Measurements from ENCODE around the gene PNKP.
A peak's percentile ranks its signal among the peaks of the same experiment; 100 is the strongest.

Gene PNKP

GRCh38 chr19:49887665-49888509 lies 20.5 kb upstream of the PNKP start:
- Histone ChIP-seq H3K36me3 (ENCODE audit: control insufficient read depth, insufficient read depth, low read length) (peaks cover 21% of the 10 kb centered on the region), H3K27me3 (ENCODE audit: control insufficient read depth, insufficient read depth, low read length) (no peaks in the 10 kb centered on the region), H3K4me3 (ENCODE audit: low read length) (no peak overlapping the region), H3K4me1 (ENCODE audit: control insufficient read depth, insufficient read depth, low read length) (no peaks in the 10 kb centered on the region), H3K9ac (ENCODE audit: low read length) (no peak overlapping the region), H3K27ac (ENCODE audit: low read depth, low read length) (no peak overlapping the region)

GRCh38 chr19:49887037-49887664 lies 19.8 kb upstream of the PNKP start:
- no peaks in the 10 kb centered on the region for H3K27me3 ChIP-seq (ENCODE audit: control insufficient read depth, insufficient read depth, low read length)
- peaks cover 28% of the 10 kb centered on the region for H3K36me3 ChIP-seq (ENCODE audit: control insufficient read depth, insufficient read depth, low read length)
- H3K9ac ChIP-seq (ENCODE audit: low read length), result no peak overlapping the region
- no peak overlapping the region for H3K4me3 ChIP-seq (ENCODE audit: low read length)
- no peaks in the 10 kb centered on the region for H3K4me1 ChIP-seq (ENCODE audit: control insufficient read depth, insufficient read depth, low read length)
- H3K27ac ChIP-seq (ENCODE audit: low read depth, low read length), result no peak overlapping the region

DNA sequence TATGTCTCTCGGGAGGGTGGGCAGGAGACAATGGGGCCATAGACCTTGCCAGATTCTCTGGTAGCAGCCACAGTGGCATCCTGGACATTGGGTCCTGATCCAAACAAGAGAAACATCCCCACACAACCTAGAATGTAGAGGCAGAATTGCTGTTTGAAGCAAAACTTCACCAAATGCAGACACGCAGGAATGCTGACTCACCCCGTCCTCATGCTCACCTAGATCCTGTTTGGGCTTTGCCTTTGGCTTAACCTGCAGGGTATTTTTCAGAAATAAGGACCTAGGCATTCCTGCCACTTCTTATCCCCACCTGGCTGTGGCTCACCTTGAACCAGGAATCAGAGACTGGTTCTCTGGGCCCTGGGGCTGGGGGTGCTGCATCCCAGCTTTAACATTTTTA lies 17.4 kb upstream of the PNKP start:
- Histone ChIP-seq H3K4me1 (ENCODE audit: control insufficient read depth, insufficient read depth, low read length) (no peaks in the 10 kb centered on the region), H3K27me3 (ENCODE audit: control insufficient read depth, insufficient read depth, low read length) (no peaks in the 10 kb centered on the region), H3K36me3 (ENCODE audit: control insufficient read depth, insufficient read depth, low read length) (peaks cover 42% of the 10 kb centered on the region)

GRCh38 chr19:49884109-49884508 lies 16.7 kb upstream of the PNKP start:
- H3K4me3 ChIP-seq (ENCODE audit: low read length), result no peak overlapping the region
- peaks cover 48% of the 10 kb centered on the region for H3K36me3 ChIP-seq (ENCODE audit: control insufficient read depth, insufficient read depth, low read length)
- H3K9ac ChIP-seq (ENCODE audit: low read length), result no peak overlapping the region
- no peaks in the 10 kb centered on the region for H3K4me1 ChIP-seq (ENCODE audit: control insufficient read depth, insufficient read depth, low read length)
- no peaks in the 10 kb centered on the region for H3K27me3 ChIP-seq (ENCODE audit: control insufficient read depth, insufficient read depth, low read length)
- H3K27ac ChIP-seq (ENCODE audit: low read depth, low read length), result no peak overlapping the region

More for the DNA sequence above, 17.4 kb upstream of the PNKP start:
- no peak overlapping the region for H3K9ac ChIP-seq (ENCODE audit: low read length)
- H3K27ac ChIP-seq (ENCODE audit: low read depth, low read length), result no peak overlapping the region
- H3K4me3 ChIP-seq (ENCODE audit: low read length), result no peak overlapping the region

DNA sequence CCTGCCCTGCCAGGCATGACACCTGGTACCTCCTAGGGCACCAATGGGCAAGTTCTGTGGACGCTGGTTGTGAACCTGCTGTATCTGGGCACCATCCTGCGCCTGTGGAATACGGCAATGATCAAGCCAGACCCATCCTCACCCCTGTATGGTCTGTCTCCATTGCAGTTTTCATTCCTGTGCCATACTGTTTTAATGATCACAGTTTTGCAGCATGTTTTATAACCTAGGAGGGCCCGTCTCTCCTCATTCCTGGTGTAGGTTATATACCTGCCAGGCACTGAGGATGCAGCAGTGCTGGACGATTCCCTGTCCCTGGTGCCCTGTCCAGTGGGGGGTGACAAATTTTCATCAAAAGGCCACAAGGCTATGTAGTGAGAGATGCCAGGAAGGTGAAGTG lies 15.7 kb upstream of the PNKP start:
- Histone ChIP-seq H3K4me1 (ENCODE audit: control insufficient read depth, insufficient read depth, low read length) (peaks cover 3% of the 10 kb centered on the region), H3K9ac (ENCODE audit: low read length) (no peak overlapping the region), H3K4me3 (ENCODE audit: low read length) (no peak overlapping the region), H3K27me3 (ENCODE audit: control insufficient read depth, insufficient read depth, low read length) (no peaks in the 10 kb centered on the region), H3K36me3 (ENCODE audit: control insufficient read depth, insufficient read depth, low read length) (peaks cover 51% of the 10 kb centered on the region), H3K27ac (ENCODE audit: low read depth, low read length) (no peak overlapping the region)

GRCh38 chr19:49882643-49883042 lies 15.3 kb upstream of the PNKP start:
- Histone ChIP-seq H3K36me3 (ENCODE audit: control insufficient read depth, insufficient read depth, low read length) (peaks cover 51% of the 10 kb centered on the region), H3K27me3 (ENCODE audit: control insufficient read depth, insufficient read depth, low read length) (no peaks in the 10 kb centered on the region), H3K4me3 (ENCODE audit: low read length) (no peak overlapping the region), H3K9ac (ENCODE audit: low read length) (no peak overlapping the region), H3K4me1 (ENCODE audit: control insufficient read depth, insufficient read depth, low read length) (peaks cover 4% of the 10 kb centered on the region), H3K27ac (ENCODE audit: low read depth, low read length) (no peak overlapping the region)

GRCh38 chr19:49881672-49882394 lies 14.5 kb upstream of the PNKP start:
- Histone ChIP-seq H3K27ac (ENCODE audit: low read depth, low read length) (no peak overlapping the region), H3K36me3 (ENCODE audit: control insufficient read depth, insufficient read depth, low read length) (peaks cover 51% of the 10 kb centered on the region), H3K9ac (ENCODE audit: low read length) (no peak overlapping the region)

DNA sequence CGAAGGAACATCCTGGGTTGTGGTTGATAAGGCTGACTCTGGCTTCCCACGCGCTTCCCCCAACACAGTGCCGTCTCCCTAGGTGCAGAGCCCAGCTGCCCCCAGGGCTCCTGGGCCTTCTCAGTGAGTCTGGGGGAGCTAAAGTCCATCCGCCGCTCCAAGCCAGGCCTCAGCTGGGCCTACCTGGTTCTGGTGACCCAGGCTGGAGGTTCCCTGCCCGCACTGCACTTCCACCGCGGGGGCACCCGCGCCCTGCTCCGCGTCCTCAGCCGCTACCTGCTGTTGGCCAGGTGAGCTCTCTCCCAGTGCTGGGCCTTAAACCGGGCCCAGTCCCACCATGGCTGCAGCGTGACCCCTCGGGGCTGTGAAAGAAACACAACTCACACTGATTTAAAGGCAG lies 13.8 kb upstream of the PNKP start:
- no peak overlapping the region for H3K27ac ChIP-seq (ENCODE audit: low read depth, low read length)
- no peak overlapping the region for H3K4me3 ChIP-seq (ENCODE audit: low read length)
- peaks cover 51% of the 10 kb centered on the region for H3K36me3 ChIP-seq (ENCODE audit: control insufficient read depth, insufficient read depth, low read length)
- H3K27me3 ChIP-seq (ENCODE audit: control insufficient read depth, insufficient read depth, low read length), result no peaks in the 10 kb centered on the region
- H3K4me1 ChIP-seq (ENCODE audit: control insufficient read depth, insufficient read depth, low read length), result peaks cover 4% of the 10 kb centered on the region
- H3K9ac ChIP-seq (ENCODE audit: low read length), result no peak overlapping the region

More at GRCh38 chr19:49881672-49882394, 14.5 kb upstream of the PNKP start:
- H3K4me3 ChIP-seq (ENCODE audit: low read length), result no peak overlapping the region
- H3K27me3 ChIP-seq (ENCODE audit: control insufficient read depth, insufficient read depth, low read length), result no peaks in the 10 kb centered on the region
- H3K4me1 ChIP-seq (ENCODE audit: control insufficient read depth, insufficient read depth, low read length), result peaks cover 4% of the 10 kb centered on the region

- H3K9ac ChIP-seq (ENCODE audit: low read length), result no peak overlapping the region
- peaks cover 9% of the 10 kb centered on the region for H3K4me1 ChIP-seq (ENCODE audit: control insufficient read depth, insufficient read depth, low read length)
- peaks cover 51% of the 10 kb centered on the region for H3K36me3 ChIP-seq (ENCODE audit: control insufficient read depth, insufficient read depth, low read length)
- no peak overlapping the region for H3K27ac ChIP-seq (ENCODE audit: low read depth, low read length)
- no peaks in the 10 kb centered on the region for H3K27me3 ChIP-seq (ENCODE audit: control insufficient read depth, insufficient read depth, low read length)
- H3K4me3 ChIP-seq (ENCODE audit: low read length), result no peak overlapping the region
Measured at GRCh38 chr19:49880162-49880869, 12.9 kb upstream of the PNKP start.

DNA sequence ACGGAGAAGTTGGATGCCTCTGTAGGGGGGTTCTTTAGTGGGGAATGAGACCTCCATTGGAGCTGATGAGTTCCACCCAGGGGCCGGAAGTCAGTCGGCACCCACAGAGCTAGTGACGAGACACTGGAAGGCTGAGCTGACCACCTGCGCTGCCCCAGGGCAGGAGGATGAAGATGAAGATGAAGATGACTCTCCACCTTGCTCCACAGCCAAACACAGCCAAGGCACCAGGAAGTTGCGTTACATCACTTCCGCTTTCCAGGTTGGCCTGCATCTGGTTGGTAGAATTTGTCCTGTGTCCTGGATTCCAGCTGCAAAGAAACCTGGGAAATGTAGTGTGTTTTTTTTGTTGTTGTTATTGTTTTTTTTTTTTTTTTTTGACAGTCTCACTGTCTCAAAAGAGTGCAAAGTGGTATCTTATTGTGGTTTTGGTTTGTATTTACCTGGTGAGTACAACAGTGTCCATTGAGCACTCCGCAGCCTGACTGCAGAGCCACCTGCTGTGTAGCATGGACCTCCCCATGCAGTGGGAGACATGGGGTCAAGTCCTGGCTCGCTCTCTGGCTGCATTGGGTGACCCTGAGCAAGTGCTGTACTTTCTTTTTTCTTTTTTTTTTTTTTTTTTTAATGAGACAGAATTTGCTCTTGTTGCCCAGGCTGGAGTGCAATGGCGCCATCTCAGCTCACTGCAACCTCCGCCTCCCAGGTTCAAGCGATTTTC lies 12.0 kb upstream of the PNKP start:
- no peak overlapping the region for H3K27ac ChIP-seq (ENCODE audit: low read depth, low read length)
- no peak overlapping the region for H3K4me3 ChIP-seq (ENCODE audit: low read length)
- H3K4me1 ChIP-seq (ENCODE audit: control insufficient read depth, insufficient read depth, low read length), result peaks cover 10% of the 10 kb centered on the region
- no peak overlapping the region for H3K9ac ChIP-seq (ENCODE audit: low read length)
- H3K36me3 ChIP-seq (ENCODE audit: control insufficient read depth, insufficient read depth, low read length), result peaks cover 46% of the 10 kb centered on the region
- no peaks in the 10 kb centered on the region for H3K27me3 ChIP-seq (ENCODE audit: control insufficient read depth, insufficient read depth, low read length)

- Histone ChIP-seq H3K27ac (ENCODE audit: low read depth, low read length) (no peak overlapping the region), H3K4me3 (ENCODE audit: low read length) (peak overlapping the region; percentile 95), H3K9ac (ENCODE audit: low read length) (no peak overlapping the region), H3K27me3 (ENCODE audit: control insufficient read depth, insufficient read depth, low read length) (no peaks in the 10 kb centered on the region), H3K4me1 (ENCODE audit: control insufficient read depth, insufficient read depth, low read length) (peaks cover 10% of the 10 kb centered on the region), H3K36me3 (ENCODE audit: control insufficient read depth, insufficient read depth, low read length) (peaks cover 39% of the 10 kb centered on the region)
Measured at GRCh38 chr19:49878744-49879070, 11.3 kb upstream of the PNKP start.

Data from rectal smooth muscle tissue (tissue), 1 donor.